Stimulated activated CD8-positive, alpha-beta memory T cell treated with anti-CD3 and anti-CD28 coated beads, Interleukin-12 subunit alpha, Interleukin-12 subunit beta, amount 100 ng/mL, for 4 hours (primary cell): ENCODE measurements around the gene CXCL12.

Experiments used
- DNase-seq: peaks from one replicate; pipeline ENCODE4 v3.0.0-alpha.2; 2020; ENCODE audit warnings: low read depth

CXCL12 gene

DNA sequence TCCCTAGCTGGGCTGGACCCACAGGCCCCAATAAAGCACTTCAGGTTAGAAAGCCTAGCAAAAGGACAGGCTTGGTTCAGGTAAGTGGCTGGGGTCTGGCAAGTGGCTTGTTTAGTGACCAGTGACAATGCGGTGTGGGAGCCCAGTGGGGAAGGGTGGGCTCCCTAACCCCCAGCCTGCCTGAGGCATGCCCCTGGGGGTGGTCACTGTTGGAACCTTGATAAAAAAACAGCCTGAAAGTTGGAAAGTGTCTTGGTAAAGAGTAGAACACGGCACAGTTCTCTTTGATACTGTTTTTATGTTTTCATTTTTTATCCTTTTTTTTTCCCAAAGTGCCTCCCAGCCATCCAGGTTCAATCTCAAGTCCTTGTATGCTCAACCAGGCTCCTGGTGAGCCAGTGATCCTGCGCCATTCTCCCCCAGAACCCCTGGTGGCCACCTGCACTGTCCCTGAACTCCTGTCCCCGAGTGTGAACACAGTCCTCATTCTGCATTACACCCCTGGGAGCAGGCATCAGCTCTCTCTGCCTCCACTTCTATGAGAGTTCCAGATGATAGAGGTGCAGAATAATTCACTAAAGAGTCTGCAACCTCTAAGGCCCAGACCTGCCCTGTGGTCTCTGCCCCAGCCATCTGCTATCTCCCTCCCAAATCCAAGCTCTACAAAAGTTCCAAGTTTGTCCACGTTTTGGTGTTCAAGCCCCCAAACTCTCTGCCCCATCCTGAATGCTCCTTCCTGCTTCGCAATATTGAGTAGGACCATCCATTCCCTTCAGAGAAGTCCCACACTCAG, 15.0 kb upstream of the CXCL12 start:
- no peak for DNase-seq

DNA sequence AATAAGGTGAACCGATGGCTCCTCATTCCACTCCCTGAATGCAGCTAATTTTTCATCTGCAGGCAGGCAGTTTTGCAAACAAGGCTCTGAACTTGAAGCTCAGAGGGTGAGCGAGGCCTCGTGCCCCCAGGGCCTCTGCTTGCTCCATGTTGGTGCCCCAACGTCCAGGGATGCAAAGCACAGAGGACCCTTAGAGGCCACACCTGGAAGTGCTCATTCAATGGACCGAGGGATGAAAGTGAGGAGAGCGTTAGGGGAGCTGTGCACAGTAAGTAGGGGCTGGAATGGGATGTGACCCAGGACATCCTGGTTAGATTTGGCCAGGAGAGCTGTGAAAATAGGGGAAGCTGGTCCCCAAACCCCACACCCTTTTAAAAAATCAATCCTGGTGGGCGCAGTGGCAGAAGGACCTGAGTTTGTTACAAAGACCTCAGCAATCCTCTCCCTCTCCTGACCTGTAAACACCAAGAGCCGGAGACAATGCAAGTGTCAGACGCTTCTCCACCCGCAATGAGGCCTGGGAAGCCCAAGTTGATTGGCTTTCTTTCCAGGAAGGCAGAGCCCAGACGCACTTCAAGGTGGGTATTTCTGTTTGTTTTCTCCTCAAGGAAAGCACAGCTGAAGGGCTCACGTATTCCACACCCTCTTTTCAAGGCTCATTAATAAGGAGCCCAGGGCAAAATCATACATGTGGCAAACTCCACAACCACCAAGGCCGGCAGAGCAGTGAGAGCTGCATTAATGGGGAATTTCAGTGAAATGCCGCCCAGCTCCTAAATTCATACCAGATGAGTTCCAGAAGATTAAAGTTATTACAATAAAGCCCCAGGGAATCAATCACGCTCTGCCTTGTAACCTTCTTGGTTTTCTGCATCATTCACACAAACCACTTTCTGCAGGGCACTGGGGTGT, 14.1 kb upstream of the CXCL12 start:
- no peak for DNase-seq

- DNase-seq = no peak
These were observed 13.4 kb upstream of the CXCL12 start for GRCh38 chr10:44398271-44398670.

DNA sequence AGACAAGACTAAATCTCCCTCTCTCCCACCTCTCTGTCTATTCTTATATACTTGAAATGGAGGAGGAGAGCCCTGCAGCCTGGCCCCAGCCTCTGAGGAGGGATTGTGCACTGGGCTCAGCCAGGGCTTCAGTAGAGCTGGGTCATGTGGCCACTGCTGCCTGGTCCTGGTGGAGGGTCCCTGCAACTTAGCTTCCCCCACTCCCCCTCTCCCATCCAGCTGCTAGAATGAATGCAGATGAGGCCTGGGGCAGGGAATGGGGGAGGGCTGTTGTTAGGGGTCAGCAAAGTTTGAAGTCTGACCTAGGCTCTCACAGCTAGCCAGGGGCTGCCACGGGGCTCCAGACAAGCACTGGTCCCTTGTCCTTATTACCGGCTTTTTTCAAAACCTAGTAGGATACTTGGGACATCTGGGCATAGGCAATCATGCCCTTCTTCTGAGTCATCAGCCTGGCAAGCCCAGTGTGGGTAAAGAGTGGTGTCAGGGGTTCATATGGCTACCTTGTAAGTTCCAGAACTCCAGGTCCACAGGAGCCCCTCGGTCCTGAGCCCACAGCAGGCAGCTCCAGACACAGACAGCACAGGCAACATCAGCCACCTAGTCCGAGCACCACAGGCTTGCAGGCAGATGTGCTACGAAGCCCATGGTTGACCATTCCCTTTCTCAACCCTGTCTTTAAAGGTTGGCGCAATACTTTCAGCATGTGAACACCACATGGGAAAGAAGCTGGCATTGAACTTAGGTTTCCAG, 12.8 kb upstream of the CXCL12 start:
- DNase-seq = no peak

GRCh38 chr10:44396671-44397191, 11.8 kb upstream of the CXCL12 start:
- no peak for DNase-seq

GRCh38 chr10:44395902-44396670, 11.2 kb upstream of the CXCL12 start:
- no peak for DNase-seq

DNA sequence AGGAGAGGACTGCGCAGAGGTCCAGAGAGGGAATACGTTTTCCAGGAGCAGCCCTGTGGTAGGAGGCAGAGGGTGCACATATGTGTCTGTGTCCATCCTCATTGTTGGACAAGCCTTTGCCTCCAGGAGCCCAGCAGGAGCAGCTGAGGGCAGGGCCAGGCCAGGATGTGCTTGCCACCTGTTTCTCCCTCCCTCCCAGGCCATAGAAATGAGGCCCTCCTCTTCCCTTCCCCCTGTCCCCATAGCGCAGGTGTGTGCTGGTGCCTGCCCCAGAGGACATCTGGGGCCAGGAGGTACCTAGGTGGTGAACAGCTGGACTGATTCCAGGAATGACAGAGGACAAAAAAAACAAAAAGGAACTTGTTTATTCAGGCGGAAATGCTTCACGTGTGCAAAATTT, 10.5 kb upstream of the CXCL12 start:
- DNase-seq = no peak

DNA sequence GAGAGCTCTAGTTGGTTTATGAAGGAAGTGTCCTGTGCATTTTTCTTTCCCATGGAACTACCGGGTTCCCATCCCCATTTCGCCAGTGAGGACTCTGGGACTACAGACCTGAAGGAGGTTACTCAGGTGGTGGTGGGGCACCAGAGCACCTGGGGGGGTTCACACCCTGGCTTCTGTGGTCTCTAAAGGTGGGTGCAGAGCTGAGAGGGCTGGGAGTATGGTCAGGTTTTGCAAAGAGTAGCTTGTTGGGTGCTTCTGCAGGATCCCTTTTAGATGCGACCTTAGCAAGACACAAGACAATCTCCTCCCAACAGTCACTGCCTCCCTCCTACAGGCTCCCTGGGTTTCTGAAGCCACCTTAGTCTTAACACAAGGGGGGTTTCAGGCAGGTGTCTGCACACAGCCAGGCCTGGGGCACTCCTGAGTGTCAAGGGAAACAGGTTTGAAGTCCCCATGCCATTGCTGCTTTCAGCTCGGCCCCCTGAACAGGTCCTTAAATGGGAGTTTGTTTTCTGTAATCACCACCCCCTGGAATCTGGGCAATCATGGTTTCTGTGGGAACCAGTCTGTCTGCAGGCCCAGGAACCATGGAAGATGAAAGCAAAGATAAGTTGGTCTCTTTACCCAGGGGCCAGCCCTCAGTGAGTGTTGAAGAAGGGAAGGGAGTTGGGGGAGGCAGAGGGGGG, 9.9 kb upstream of the CXCL12 start:
- DNase-seq = no peak

- no peak for DNase-seq
These were observed 9.1 kb upstream of the CXCL12 start for GRCh38 chr10:44393834-44394547.

- DNase-seq = no peak
These were observed 8.2 kb upstream of the CXCL12 start for GRCh38 chr10:44393051-44393630.

DNA sequence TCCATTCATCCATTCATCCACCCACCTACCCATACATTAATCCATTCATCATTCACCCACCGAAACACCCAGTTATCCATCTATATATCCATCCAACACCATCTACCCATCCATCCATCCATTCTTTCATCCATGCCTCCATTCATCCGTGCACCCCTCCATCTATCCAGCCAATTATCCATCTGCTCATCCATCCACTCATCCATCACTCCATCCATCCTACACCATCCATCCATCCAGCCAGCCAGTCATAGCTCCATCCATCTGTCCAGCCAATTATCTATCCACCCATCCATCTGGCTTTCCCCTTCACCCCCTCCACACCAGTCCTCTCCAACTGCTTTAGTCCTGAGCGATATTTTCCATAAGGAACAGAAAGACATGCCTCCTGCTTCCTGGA, 7.5 kb upstream of the CXCL12 start:
- DNase-seq = no peak

GRCh38 chr10:44391981-44392380, 7.1 kb upstream of the CXCL12 start:
- no peak for DNase-seq

DNA sequence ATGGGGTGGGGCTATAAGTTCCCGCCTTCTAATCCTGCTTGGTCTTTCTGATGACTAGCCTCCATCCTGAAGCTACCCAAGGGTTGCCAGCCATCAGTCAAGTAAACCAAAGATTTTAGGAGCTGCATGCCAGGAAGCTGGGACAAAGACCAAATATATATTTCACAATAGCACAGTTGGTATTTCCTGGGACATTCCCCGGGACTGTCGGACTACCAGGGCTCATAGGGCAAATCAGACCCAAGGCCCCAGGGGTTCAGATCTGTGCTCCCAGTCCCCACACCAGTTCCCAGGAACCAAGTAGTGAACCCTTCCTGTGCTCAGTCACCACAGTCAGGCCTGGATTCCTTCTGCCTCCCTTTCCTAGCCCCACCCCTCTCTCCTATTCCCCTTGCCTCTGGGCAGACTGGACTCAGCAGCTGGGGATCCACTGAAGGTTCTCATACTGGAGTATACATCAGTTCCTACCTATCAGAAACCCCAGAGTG, 5.7 kb upstream of the CXCL12 start:
- no peak for DNase-seq

DNA sequence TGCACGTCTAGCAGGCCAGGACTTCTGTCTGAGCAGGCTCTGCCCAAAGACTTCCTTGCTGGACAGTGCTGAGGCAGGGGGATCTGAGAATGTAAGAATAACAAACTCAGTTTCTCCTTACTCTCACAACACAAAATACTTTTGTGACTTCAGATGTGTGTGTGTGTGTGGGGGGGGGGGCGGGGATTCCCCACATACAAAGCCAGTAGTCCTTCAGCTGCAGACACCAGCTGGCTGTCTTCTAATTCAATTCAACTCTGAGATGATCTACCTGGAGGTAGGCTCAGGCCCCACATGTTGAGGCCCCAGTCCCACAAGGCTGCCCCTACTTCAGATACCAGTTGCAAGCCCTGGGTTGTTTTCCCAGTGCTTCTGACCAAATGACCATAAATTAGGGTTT, 4.7 kb upstream of the CXCL12 start:
- DNase-seq = no peak

GRCh38 chr10:44389150-44389549, 4.3 kb upstream of the CXCL12 start:
- DNase-seq = no peak

GRCh38 chr10:44388641-44389040, 3.7 kb upstream of the CXCL12 start:
- no peak for DNase-seq

DNA sequence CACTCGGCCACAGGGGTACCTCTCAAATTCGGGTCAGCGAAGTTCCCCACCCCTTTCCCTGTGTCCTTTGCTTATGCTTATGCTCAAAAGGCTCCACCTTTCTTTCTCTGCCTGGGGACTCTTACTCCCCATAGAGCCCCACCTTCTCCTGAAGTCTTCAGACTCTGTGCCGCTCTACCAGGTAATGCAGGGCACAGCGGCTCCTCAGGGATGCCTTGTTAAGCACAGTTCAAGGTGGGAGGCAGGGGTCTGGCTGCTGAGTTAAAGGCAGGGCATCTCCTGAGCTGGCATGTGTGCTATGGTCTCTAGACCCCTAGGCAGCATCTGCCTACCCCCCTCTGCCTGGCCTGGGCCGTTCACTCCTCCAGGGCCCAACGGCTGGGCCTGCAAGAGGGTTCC, 3.0 kb upstream of the CXCL12 start:
- no peak for DNase-seq

- DNase-seq = no peak
These were observed 1.7 kb upstream of the CXCL12 start for GRCh38 chr10:44386546-44387052.

DNA sequence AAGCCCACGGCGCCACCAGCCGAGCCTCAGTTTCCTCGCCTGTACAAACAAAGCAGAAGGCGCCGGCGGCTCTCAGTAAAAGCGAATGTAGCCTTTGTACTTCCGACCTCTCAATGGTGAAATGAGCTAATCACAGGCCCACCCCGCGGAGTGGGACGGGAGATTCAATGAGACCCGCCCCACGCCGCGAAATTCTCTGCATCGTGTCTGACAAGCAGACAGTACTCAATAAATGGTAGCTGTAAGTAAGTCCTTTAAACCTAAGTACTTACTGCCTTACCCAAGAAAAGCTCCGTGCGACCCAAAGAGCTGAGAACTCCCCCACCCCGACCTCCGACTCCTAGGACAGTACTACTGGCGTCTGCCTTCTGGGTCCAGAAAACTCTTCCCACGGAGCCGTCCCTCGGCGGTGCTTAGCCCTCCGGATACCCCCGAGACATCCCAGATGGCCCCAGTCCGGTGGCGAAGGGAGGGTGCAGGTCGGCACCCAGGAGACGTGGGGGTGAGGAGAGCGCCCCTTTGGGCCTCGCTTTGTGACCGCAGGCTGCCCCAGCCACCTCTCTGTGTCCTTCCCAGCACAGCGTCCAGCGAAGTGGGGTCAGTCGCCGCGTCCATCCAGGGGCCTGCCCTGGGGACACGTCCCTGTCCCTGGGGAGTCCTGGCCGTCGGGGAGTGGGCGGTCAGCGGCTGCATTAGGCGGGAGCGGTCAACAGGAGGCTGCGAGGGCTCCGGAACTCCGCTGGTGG, 972 bp upstream of the CXCL12 start:
- DNase-seq = no peak
